NCI-H1694 treated with DMSO at 0.1 percent for 48 hours (cell line): ENCODE data around the gene SLC8B1.
"Not testable (repeated sequence)": the region's sequence is repeated elsewhere in the genome, so short reads cannot be mapped to it uniquely, and the experiment has no call there.

Source experiments
- DNase-seq: peaks from one replicate; lab custom pipeline; 2025; lab: John Stamatoyannopoulos, UW

The SLC8B1 gene

GRCh38 chr12:113358381-113359132, 23.6 kb upstream of the SLC8B1 start, which contains the start of gene PLBD2:
TSS of gene PLBD2 (plus strand) at chr12:113358587. CDS start at chr12:113358601, 14 bp downstream.
- peak; percentile 66 for DNase-seq

GRCh38 chr12:113354192-113354591, 19.3 kb upstream of the SLC8B1 start:
- DNase-seq = not testable (repeated sequence)

- no peak for DNase-seq
Observed at GRCh38 chr12:113351089-113351488, 16.2 kb upstream of the SLC8B1 start.

- DNase-seq = no peak
Observed at GRCh38 chr12:113348849-113349536, 14.1 kb upstream of the SLC8B1 start.

GRCh38 chr12:113347892-113348291, 13.0 kb upstream of the SLC8B1 start:
- DNase-seq = no peak

- no peak for DNase-seq
Observed at GRCh38 chr12:113347107-113347506, 12.2 kb upstream of the SLC8B1 start.

- DNase-seq = no peak
Observed at GRCh38 chr12:113346353-113346752, 11.4 kb upstream of the SLC8B1 start.

- DNase-seq = no peak
Observed at GRCh38 chr12:113345318-113345717, 10.4 kb upstream of the SLC8B1 start.

GRCh38 chr12:113341535-113341934, 6.6 kb upstream of the SLC8B1 start:
- DNase-seq = no peak

GRCh38 chr12:113340061-113340460, 5.2 kb upstream of the SLC8B1 start:
- no peak for DNase-seq

- no peak for DNase-seq
Observed at GRCh38 chr12:113339540-113339939, 4.6 kb upstream of the SLC8B1 start.

- no peak for DNase-seq
Observed at GRCh38 chr12:113333877-113334785, 778 bp downstream of the SLC8B1 start.

GRCh38 chr12:113333418-113333750, 1.5 kb downstream of the SLC8B1 start:
- DNase-seq = no peak

- DNase-seq = no peak
Observed at GRCh38 chr12:113332688-113333417, 2.1 kb downstream of the SLC8B1 start.

- DNase-seq = no peak
Observed at GRCh38 chr12:113330505-113330904, 4.4 kb downstream of the SLC8B1 start.

- no peak for DNase-seq
Observed at GRCh38 chr12:113329791-113330417, 5.0 kb downstream of the SLC8B1 start.

- DNase-seq = no peak
Observed at GRCh38 chr12:113329022-113329790, 5.7 kb downstream of the SLC8B1 start.

- DNase-seq = no peak
Observed at GRCh38 chr12:113328368-113328889, 6.5 kb downstream of the SLC8B1 start.

- no peak for DNase-seq
Observed at GRCh38 chr12:113326775-113327395, 8.0 kb downstream of the SLC8B1 start.

GRCh38 chr12:113325916-113326315, 9.0 kb downstream of the SLC8B1 start:
- DNase-seq = no peak
